Esophagus muscularis mucosa (tissue), 3 donors: Measurements from ENCODE around the gene RIN2.

ENCODE experiments used
- CTCF ChIP-seq, 3 experiments: fragments of 200-600 bp in 2 of 3; fragments of 450-650 bp in 1 of 3; sonication (generic) in 2 of 3; IDR thresholded peaks; one replicate each; pipeline ENCODE4 v1.5.1; 2017 to 2019; ENCODE audit warnings: antibody characterized with exemption in 3 of 3, mild to moderate bottlenecking in 2 of 3, moderate library complexity in 1 of 3
- POLR2A ChIP-seq: fragments of 450-650 bp; IDR thresholded peaks from one replicate; pipeline ENCODE4 v1.6.1; 2017; ENCODE audit warnings: antibody characterized with exemption, moderate library complexity, mild to moderate bottlenecking, low read depth

- TF ChIP-seq CTCF (IDR thresholded peaks at IDR 0.05), result no peak
- TF ChIP-seq POLR2A, result no peak
Measured at GRCh38 chr20:19735446-19735845, 22.6 kb upstream of the RIN2 start.
